HG02678 (cell line): ENCODE data around the gene C1orf146.
"Not testable (repeated sequence)": the region's sequence is repeated elsewhere in the genome, so short reads cannot be mapped to it uniquely, and the experiment has no call there.

Experiments used
- ATAC-seq: cut with Tn5 transposase; IDR thresholded peaks from one replicate; pipeline ENCODE4 v1.9.1; 2021; ENCODE audit warnings: mild to moderate bottlenecking, moderate library complexity; ENCODE audit not compliant: unreplicated experiment

Gene C1orf146

GRCh38 chr1:92217721-92218120 is at the start of gene C1orf146:
Gene C1orf146, plus strand, starts transcription at chr1:92217915. Its CDS starts 13,506 bp downstream, at chr1:92231421.
- ATAC-seq = no peak

- no peak for ATAC-seq
These were observed 49.1 kb upstream of the C1orf146 start for GRCh38 chr1:92168657-92169056.

GRCh38 chr1:92169214-92170005 is 48.3 kb upstream of the C1orf146 start:
- ATAC-seq = no peak

- no peak for ATAC-seq
These were observed 33.1 kb upstream of the C1orf146 start for GRCh38 chr1:92184632-92185031.

- no peak for ATAC-seq
These were observed 31.6 kb upstream of the C1orf146 start for GRCh38 chr1:92186081-92186480.

- no peak for ATAC-seq
These were observed 29.1 kb upstream of the C1orf146 start for GRCh38 chr1:92188436-92189255.

- no peak for ATAC-seq
These were observed 26.0 kb upstream of the C1orf146 start for GRCh38 chr1:92191726-92192125.

GRCh38 chr1:92192246-92192645 is 25.5 kb upstream of the C1orf146 start:
- ATAC-seq = no peak

- no peak for ATAC-seq
These were observed 23.2 kb upstream of the C1orf146 start for GRCh38 chr1:92194511-92194910.

- ATAC-seq = no peak
These were observed 15.7 kb upstream of the C1orf146 start for GRCh38 chr1:92201973-92202372.

- no peak for ATAC-seq
These were observed 14.6 kb upstream of the C1orf146 start for GRCh38 chr1:92203105-92203504.

GRCh38 chr1:92210701-92211100 is 7.0 kb upstream of the C1orf146 start:
- no peak for ATAC-seq

- no peak for ATAC-seq
These were observed 6.5 kb upstream of the C1orf146 start for GRCh38 chr1:92211166-92211565.

GRCh38 chr1:92218559-92218958 is 844 bp downstream of the C1orf146 start:
- no peak for ATAC-seq

- no peak for ATAC-seq
These were observed 1.3 kb downstream of the C1orf146 start for GRCh38 chr1:92219028-92219427.

- ATAC-seq = no peak
These were observed 10.7 kb downstream of the C1orf146 start for GRCh38 chr1:92228401-92228800.

GRCh38 chr1:92230736-92231135 is 13.0 kb downstream of the C1orf146 start:
- no peak for ATAC-seq

GRCh38 chr1:92240034-92240433 is 22.3 kb downstream of the C1orf146 start:
- no peak for ATAC-seq

- no peak for ATAC-seq
These were observed 26.7 kb downstream of the C1orf146 start for GRCh38 chr1:92244376-92244775.

GRCh38 chr1:92254714-92255113 is 37.0 kb downstream of the C1orf146 start:
- not testable (repeated sequence) for ATAC-seq

- no peak for ATAC-seq
These were observed 41.6 kb downstream of the C1orf146 start for GRCh38 chr1:92259350-92259749.

GRCh38 chr1:92262516-92262915 is 44.8 kb downstream of the C1orf146 start:
- ATAC-seq = no peak
